ENCODE results near the gene GPANK1. TPM values are rescaled to one million over a fixed set of nuclear protein-coding genes. Genes with fewer than 3 reads are reported as not detected.

The GPANK1 gene
- total RNA-seq, 1 experiment from 2014 or later, result 32.0 TPM

- Histone ChIP-seq H3K36me3 (ENCODE audit: insufficient read depth, low read length, poor library complexity, severe bottlenecking) (peaks cover 27% of the 10 kb centered on the region), H3K4me3 (ENCODE audit: low read depth, low read length, poor library complexity, severe bottlenecking) (no peak overlapping the region), H3K9me3 (ENCODE audit: low read depth, low read length, poor library complexity, severe bottlenecking) (no peaks in the 10 kb centered on the region), H3K27ac (ENCODE audit: low read depth, low read length, poor library complexity, severe bottlenecking) (no peak overlapping the region), H3K4me1 (ENCODE audit: insufficient read depth, low read length, poor library complexity, severe bottlenecking) (no peaks in the 10 kb centered on the region), H3K27me3 (replicated peaks; ENCODE audit: insufficient read depth, low read depth, low read length, poor library complexity) (no peaks in the 10 kb centered on the region)
- TF ChIP-seq EZH2 (IDR thresholded peaks at IDR 0.05; ENCODE audit: borderline replicate concordance, low read depth, low read length, poor library complexity, severe bottlenecking) (no peak), CTCF (conservative IDR thresholded peaks at IDR 0.05; ENCODE audit: low read depth, low read length) (no peak)
- no peak for DNase-seq (ENCODE audit: low spot score)
- POLR2A ChIA-PET (ENCODE audit: low non-redundant PET), result no interaction called here
- CTCF ChIA-PET, result no interaction called here
- intact Hi-C loops (cut with micrococcal nuclease; ENCODE audit: unreplicated experiment), result no loop called here
- BruUV-seq (replicated peaks), result no TSS peak
These were observed 28.7 kb upstream of the GPANK1 start for GRCh38 chr6:31693535-31693934.

DNA sequence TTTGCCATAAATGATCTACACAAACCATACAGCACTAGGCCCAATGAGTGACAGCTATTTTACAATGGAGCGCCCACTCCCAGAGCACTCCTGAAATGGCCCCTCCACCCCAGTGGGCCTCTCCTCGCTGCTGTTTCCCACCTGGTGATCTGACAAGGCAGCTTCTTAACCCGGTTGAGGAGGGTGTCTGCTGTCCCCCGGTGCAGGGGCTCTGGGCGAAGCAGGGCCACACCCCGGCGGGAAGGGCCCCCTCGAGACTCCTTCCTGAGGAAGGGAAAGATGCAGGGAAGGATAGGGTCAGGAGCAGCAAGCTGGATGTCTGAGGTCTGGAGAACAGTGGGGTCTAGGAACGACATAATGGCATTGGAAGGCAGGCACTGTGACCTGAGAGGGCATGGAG, 28.1 kb upstream of the GPANK1 start:
- POLR2A ChIA-PET (ENCODE audit: low non-redundant PET), result no interaction called here
- no TSS peak for BruUV-seq (replicated peaks)
- no peaks in the 10 kb centered on the region for H3K9me3 ChIP-seq (ENCODE audit: low read depth, low read length, poor library complexity, severe bottlenecking)
- H3K27me3 ChIP-seq (replicated peaks; ENCODE audit: insufficient read depth, low read depth, low read length, poor library complexity), result no peaks in the 10 kb centered on the region
- H3K4me3 ChIP-seq (ENCODE audit: low read depth, low read length, poor library complexity, severe bottlenecking), result no peak overlapping the region
- TF ChIP-seq EZH2 (IDR thresholded peaks at IDR 0.05; ENCODE audit: borderline replicate concordance, low read depth, low read length, poor library complexity, severe bottlenecking) (no peak), CTCF (conservative IDR thresholded peaks at IDR 0.05; ENCODE audit: low read depth, low read length) (no peak)
- no peak for DNase-seq (ENCODE audit: low spot score)
- peaks cover 34% of the 10 kb centered on the region for H3K36me3 ChIP-seq (ENCODE audit: insufficient read depth, low read length, poor library complexity, severe bottlenecking)
- H3K27ac ChIP-seq (ENCODE audit: low read depth, low read length, poor library complexity, severe bottlenecking), result no peak overlapping the region
- H3K4me1 ChIP-seq (ENCODE audit: insufficient read depth, low read length, poor library complexity, severe bottlenecking), result no peaks in the 10 kb centered on the region
- CTCF ChIA-PET, result no interaction called here
- intact Hi-C loops (cut with micrococcal nuclease; ENCODE audit: unreplicated experiment), result no loop called here

DNA sequence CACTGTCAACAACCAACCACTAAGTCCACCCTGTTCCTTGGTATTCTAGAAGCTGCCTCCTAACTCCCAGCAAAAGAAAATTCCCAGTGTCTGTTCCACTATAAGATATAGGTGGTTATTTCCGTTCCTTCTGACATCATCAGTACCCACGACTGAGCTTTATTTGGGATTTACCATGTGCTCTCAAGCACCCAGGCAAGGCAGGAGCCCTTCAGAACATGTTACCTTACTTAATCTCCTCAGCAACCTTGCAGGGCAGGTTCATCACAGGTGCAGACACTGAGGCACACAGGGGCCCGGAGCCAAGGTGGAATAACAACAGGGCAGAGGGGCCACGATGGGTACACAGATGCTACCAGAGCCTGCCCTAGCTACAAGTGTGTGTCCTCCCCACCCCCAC, 27.6 kb upstream of the GPANK1 start:
- no TSS peak for BruUV-seq (replicated peaks)
- TF ChIP-seq CTCF (conservative IDR thresholded peaks at IDR 0.05; ENCODE audit: low read depth, low read length), result no peak
- no peak for TF ChIP-seq EZH2 (IDR thresholded peaks at IDR 0.05; ENCODE audit: borderline replicate concordance, low read depth, low read length, poor library complexity, severe bottlenecking)
- CTCF ChIA-PET, result no interaction called here
- Histone ChIP-seq H3K4me1 (ENCODE audit: insufficient read depth, low read length, poor library complexity, severe bottlenecking) (no peaks in the 10 kb centered on the region), H3K4me3 (ENCODE audit: low read depth, low read length, poor library complexity, severe bottlenecking) (no peak overlapping the region), H3K9me3 (ENCODE audit: low read depth, low read length, poor library complexity, severe bottlenecking) (no peaks in the 10 kb centered on the region), H3K27me3 (replicated peaks; ENCODE audit: insufficient read depth, low read depth, low read length, poor library complexity) (no peaks in the 10 kb centered on the region), H3K36me3 (ENCODE audit: insufficient read depth, low read length, poor library complexity, severe bottlenecking) (peaks cover 37% of the 10 kb centered on the region), H3K27ac (ENCODE audit: low read depth, low read length, poor library complexity, severe bottlenecking) (no peak overlapping the region)
- intact Hi-C loops (cut with micrococcal nuclease; ENCODE audit: unreplicated experiment), result no loop called here
- POLR2A ChIA-PET (ENCODE audit: low non-redundant PET), result no interaction called here
- no peak for DNase-seq (ENCODE audit: low spot score)

Measured in A673 (cell line).